OCI-LY1 (cell line): Measurements from ENCODE around the gene PYGO2.
A peak's percentile ranks its signal among the peaks of the same experiment; 100 is the strongest.
"Not testable (repeated sequence)": the region's sequence is repeated elsewhere in the genome, so short reads cannot be mapped to it uniquely, and the experiment has no call there.

Experiments used
- H2AFZ ChIP-seq: fragments of 200-600 bp; sonication (generic), shearing (Covaris generic); 2 replicates; pipeline ENCODE4 v1.6.0; 2014; ENCODE audit warnings: antibody characterized with exemption, mild to moderate bottlenecking, low read length
- H3F3A ChIP-seq: fragments of 200-600 bp; sonication (generic), shearing (Covaris generic); 2 replicates; pipeline ENCODE4 v1.6.0; 2014; ENCODE audit warnings: mild to moderate bottlenecking, antibody characterized with exemption, low read length, moderate library complexity; ENCODE audit not compliant: insufficient read depth
- H3K27ac ChIP-seq: fragments of 200-600 bp; sonication (generic); 2 replicates; pipeline ENCODE4 v1.5.1; 2014; ENCODE audit warnings: low read length, mixed run types, mild to moderate bottlenecking, low read depth; ENCODE audit not compliant: poor library complexity, severe bottlenecking
- H3K27me3 ChIP-seq: fragments of 200-600 bp; sonication (generic); 2 replicates; pipeline ENCODE4 v1.6.0; 2014; ENCODE audit warnings: antibody characterized with exemption, mild to moderate bottlenecking, low read length, moderate library complexity; ENCODE audit not compliant: insufficient read depth
- H3K36me3 ChIP-seq: fragments of 200-600 bp; sonication (generic); 2 replicates; pipeline ENCODE4 v1.6.1; 2014; ENCODE audit warnings: mild to moderate bottlenecking, antibody characterized with exemption, low read length, moderate library complexity, mixed read lengths; ENCODE audit not compliant: insufficient read depth
- H3K4me1 ChIP-seq: fragments of 200-600 bp; sonication (generic); 2 replicates; pipeline ENCODE4 v1.5.1; 2014; ENCODE audit warnings: mild to moderate bottlenecking, low read length, moderate library complexity; ENCODE audit not compliant: insufficient read depth, severe bottlenecking
- H3K4me2 ChIP-seq: fragments of 200-600 bp; sonication (generic), shearing (Covaris generic); 2 replicates; pipeline ENCODE4 v1.6.1; 2014; ENCODE audit warnings: low read length
- H3K4me3 ChIP-seq: fragments of 200-600 bp; sonication (generic); 2 replicates; pipeline ENCODE4 v1.5.1; 2014; ENCODE audit warnings: low read length, low read depth, mild to moderate bottlenecking, mixed read lengths; ENCODE audit not compliant: poor library complexity, severe bottlenecking
- H3K79me2 ChIP-seq: fragments of 200-600 bp; shearing (Covaris generic); 2 replicates; pipeline ENCODE4 v1.6.1; 2016; ENCODE audit warnings: mixed run types, low read length, mixed read lengths; ENCODE audit not compliant: insufficient read depth
- H3K9ac ChIP-seq: fragments of 200-600 bp; sonication (generic), shearing (Covaris generic); 2 replicates; pipeline ENCODE4 v1.6.1; 2014; ENCODE audit warnings: mild to moderate bottlenecking, low read length, mixed read lengths
- H3K9me2 ChIP-seq: fragments of 200-600 bp; sonication (generic), shearing (Covaris generic); 2 replicates; pipeline ENCODE4 v1.6.1; 2014; ENCODE audit warnings: low read depth, mild to moderate bottlenecking, low read length, mixed read lengths
- H3K9me3 ChIP-seq: fragments of 200-600 bp; shearing (Covaris generic); 2 replicates; pipeline ENCODE4 v1.6.1; 2014; ENCODE audit warnings: low read length, mixed read lengths
- H4K20me1 ChIP-seq: fragments of 200-600 bp; sonication (generic), shearing (Covaris generic); 2 replicates; pipeline ENCODE4 v1.6.0; 2016; ENCODE audit warnings: mild to moderate bottlenecking, low read length; ENCODE audit not compliant: insufficient read depth
- EZH2 ChIP-seq: fragments of 200-600 bp; sonication (generic), shearing (Covaris generic); IDR thresholded peaks from 2 replicates; pipeline ENCODE4 v1.8.0; 2017; ENCODE audit warnings: borderline replicate concordance, mixed run types, mild to moderate bottlenecking, antibody characterized with exemption, low read length, moderate library complexity, mixed read lengths
- TF ChIP-seq, protein P1 (sequence below): fragments of 200-600 bp; sonication (generic), shearing (Covaris generic); IDR thresholded peaks from 2 replicates; pipeline ENCODE4 v1.5.1; 2017; ENCODE audit warnings: mild to moderate bottlenecking, antibody characterized with exemption, low read length, moderate library complexity, mixed read lengths

The PYGO2 gene

DNA sequence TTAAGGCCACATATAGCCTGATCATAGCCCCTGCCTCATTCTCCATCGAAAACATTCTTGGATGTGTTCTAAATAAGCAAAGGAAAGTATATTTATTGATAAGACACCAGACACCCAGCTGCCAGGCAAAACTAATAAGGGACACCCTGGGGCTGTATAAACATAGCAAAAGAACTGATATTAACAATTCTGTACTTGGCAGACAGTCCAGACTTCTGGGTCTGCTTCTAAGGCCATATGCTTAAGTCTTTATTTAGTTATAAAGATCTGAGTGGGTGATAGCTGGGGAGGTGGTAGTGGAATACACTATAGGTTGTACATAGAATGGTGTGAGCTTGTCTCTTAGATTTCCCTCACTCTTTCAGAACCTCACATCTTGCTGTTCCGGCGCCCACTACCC, 16.8 kb upstream of the PYGO2 start:
- H3K36me3 ChIP-seq = peaks cover 35% of the 10 kb centered on the region
- no peak for TF ChIP-seq EZH2
- TF ChIP-seq, protein P1, sequence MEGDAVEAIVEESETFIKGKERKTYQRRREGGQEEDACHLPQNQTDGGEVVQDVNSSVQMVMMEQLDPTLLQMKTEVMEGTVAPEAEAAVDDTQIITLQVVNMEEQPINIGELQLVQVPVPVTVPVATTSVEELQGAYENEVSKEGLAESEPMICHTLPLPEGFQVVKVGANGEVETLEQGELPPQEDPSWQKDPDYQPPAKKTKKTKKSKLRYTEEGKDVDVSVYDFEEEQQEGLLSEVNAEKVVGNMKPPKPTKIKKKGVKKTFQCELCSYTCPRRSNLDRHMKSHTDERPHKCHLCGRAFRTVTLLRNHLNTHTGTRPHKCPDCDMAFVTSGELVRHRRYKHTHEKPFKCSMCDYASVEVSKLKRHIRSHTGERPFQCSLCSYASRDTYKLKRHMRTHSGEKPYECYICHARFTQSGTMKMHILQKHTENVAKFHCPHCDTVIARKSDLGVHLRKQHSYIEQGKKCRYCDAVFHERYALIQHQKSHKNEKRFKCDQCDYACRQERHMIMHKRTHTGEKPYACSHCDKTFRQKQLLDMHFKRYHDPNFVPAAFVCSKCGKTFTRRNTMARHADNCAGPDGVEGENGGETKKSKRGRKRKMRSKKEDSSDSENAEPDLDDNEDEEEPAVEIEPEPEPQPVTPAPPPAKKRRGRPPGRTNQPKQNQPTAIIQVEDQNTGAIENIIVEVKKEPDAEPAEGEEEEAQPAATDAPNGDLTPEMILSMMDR = no peak

DNA sequence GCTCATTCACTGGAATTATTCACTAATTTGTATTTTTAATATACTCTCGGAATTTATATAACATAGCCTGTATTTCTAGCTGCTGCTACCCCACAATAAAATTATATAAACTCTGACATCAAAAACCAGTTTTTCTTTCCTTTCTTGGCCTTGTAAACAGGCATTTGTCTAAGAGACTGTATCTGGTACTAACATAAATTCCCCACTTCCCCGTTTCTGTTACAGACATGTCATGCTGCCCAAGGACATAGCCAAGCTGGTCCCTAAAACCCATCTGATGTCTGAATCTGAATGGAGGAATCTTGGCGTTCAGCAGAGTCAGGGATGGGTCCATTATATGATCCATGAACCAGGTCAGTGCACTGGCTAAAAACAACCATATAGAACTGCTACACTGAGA, 16.2 kb upstream of the PYGO2 start:
- not testable (repeated sequence) for H2AFZ ChIP-seq, H3K27me3 ChIP-seq, H3F3A ChIP-seq, H3K4me2 ChIP-seq, H3K4me3 ChIP-seq, H3K9me2 ChIP-seq, H3K9me3 ChIP-seq, H3K9ac ChIP-seq, H4K20me1 ChIP-seq
- H3K79me2 ChIP-seq = peaks cover 28% of the 10 kb centered on the region
- H3K4me1 ChIP-seq = peaks cover 39% of the 10 kb centered on the region
- H3K27ac ChIP-seq = peak overlapping the region; percentile 29
- H3K36me3 ChIP-seq = peaks cover 35% of the 10 kb centered on the region

More for the DNA sequence above, 16.8 kb upstream of the PYGO2 start:
- Histone ChIP-seq H3K27ac (peak overlapping the region; percentile 29), H4K20me1 (no peaks in the 10 kb centered on the region), H3F3A (0 out of 2 replicates have a peak, but pooled peaks cover 4% of the 10 kb centered on the region), H2AFZ (no peak overlapping the region), H3K27me3 (no peaks in the 10 kb centered on the region), H3K9me3 (no peaks in the 10 kb centered on the region), H3K9me2 (no peaks in the 10 kb centered on the region), H3K4me1 (peaks cover 35% of the 10 kb centered on the region), H3K9ac (no peak overlapping the region), H3K79me2 (peaks cover 28% of the 10 kb centered on the region), H3K4me3 (no peak overlapping the region), H3K4me2 (no peak overlapping the region)

DNA sequence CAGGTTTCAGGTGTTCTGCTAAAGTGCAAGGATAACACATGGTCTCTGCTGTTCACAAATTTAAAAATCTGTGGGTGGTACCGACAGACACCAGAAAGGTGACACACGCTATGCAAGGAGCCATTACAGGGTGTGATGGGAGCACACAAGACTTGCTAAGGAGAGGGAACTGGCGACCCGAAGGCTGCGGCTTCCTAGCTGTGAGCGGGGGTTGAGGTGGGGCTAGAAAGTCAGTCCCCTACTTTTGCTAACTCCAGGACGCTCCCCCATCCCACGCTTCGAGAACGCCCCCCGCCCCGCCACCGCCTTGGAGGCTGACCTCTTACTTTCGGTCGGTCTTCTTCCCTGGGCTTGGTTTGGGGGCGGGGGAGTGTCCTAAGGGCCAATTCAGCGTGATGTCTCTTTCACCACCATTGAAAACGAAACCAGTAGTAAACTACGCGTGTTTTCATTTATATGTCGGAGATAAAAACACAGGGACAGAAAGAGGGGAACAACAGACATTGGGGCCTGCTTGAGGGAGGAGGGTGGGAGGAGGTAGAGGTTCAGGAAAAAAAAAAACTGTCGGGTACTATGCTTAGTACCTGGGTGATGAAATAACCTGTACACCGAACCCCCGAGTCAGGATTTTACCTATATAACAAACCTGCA, 14.0 kb upstream of the PYGO2 start:
- peaks cover 50% of the 10 kb centered on the region for H3K4me1 ChIP-seq
- H2AFZ ChIP-seq = no peak overlapping the region
- peak overlapping the region; percentile 88 for H3K27ac ChIP-seq

More for the DNA sequence above, 14.0 kb upstream of the PYGO2 start:
- H4K20me1 ChIP-seq = no peaks in the 10 kb centered on the region
- H3K9me3 ChIP-seq = no peaks in the 10 kb centered on the region
- H3K79me2 ChIP-seq = peaks cover 28% of the 10 kb centered on the region
- H3K4me2 ChIP-seq = peak overlapping the region; percentile 91
- no peaks in the 10 kb centered on the region for H3K27me3 ChIP-seq
- TF ChIP-seq, protein P1 = no peak
- TF ChIP-seq EZH2 = no peak
- no peaks in the 10 kb centered on the region for H3K9me2 ChIP-seq
- 0 out of 2 replicates have a peak, but pooled peaks cover 4% of the 10 kb centered on the region for H3F3A ChIP-seq
- H3K36me3 ChIP-seq = peaks cover 27% of the 10 kb centered on the region
- H3K4me3 ChIP-seq = peak overlapping the region; percentile 79
- H3K9ac ChIP-seq = peak overlapping the region; percentile 86
